Measurements from ENCODE around the gene QTRT2.

The QTRT2 gene

GRCh38 chr3:114056130-114057010 lies at the start of gene QTRT2, which contains the start of gene CCDC191:
TSS of gene QTRT2 (plus strand) at chr3:114056737. CDS start at chr3:114065258, 8,521 bp downstream.
TSS of gene CCDC191 (minus strand) at chr3:114056526. CDS start at chr3:114056466, 60 bp downstream.
- peak; percentile 98 for DNase-seq (ENCODE audit: low spot score)

- DNase-seq (ENCODE audit: low spot score), result no peak
These were observed 45.3 kb upstream of the QTRT2 start for GRCh38 chr3:114011059-114011797.

GRCh38 chr3:114014211-114014610 lies 42.3 kb upstream of the QTRT2 start:
- DNase-seq (ENCODE audit: low spot score), result no peak

GRCh38 chr3:114019486-114019885 lies 37.1 kb upstream of the QTRT2 start:
- DNase-seq (ENCODE audit: low spot score), result no peak

GRCh38 chr3:114020907-114021306 lies 35.6 kb upstream of the QTRT2 start:
- DNase-seq (ENCODE audit: low spot score), result no peak

GRCh38 chr3:114022145-114022802 lies 34.3 kb upstream of the QTRT2 start:
- no peak for DNase-seq (ENCODE audit: low spot score)

GRCh38 chr3:114025451-114025850 lies 31.1 kb upstream of the QTRT2 start:
- no peak for DNase-seq (ENCODE audit: low spot score)

- DNase-seq (ENCODE audit: low spot score), result no peak
These were observed 30.2 kb upstream of the QTRT2 start for GRCh38 chr3:114026331-114026730.

- DNase-seq (ENCODE audit: low spot score), result no peak
These were observed 22.8 kb upstream of the QTRT2 start for GRCh38 chr3:114033721-114034120.

GRCh38 chr3:114034211-114034610 lies 22.3 kb upstream of the QTRT2 start:
- no peak for DNase-seq (ENCODE audit: low spot score)

GRCh38 chr3:114034787-114035545 lies 21.6 kb upstream of the QTRT2 start:
- no peak for DNase-seq (ENCODE audit: low spot score)

- no peak for DNase-seq (ENCODE audit: low spot score)
These were observed 20.6 kb upstream of the QTRT2 start for GRCh38 chr3:114035896-114036295.

GRCh38 chr3:114043205-114043604 lies 13.3 kb upstream of the QTRT2 start:
- no peak for DNase-seq (ENCODE audit: low spot score)

- DNase-seq (ENCODE audit: low spot score), result no peak
These were observed 4.3 kb upstream of the QTRT2 start for GRCh38 chr3:114052216-114052615.

GRCh38 chr3:114057011-114057347 lies 442 bp downstream of the QTRT2 start:
- DNase-seq (ENCODE audit: low spot score), result no peak

- no peak for DNase-seq (ENCODE audit: low spot score)
These were observed 2.1 kb downstream of the QTRT2 start for GRCh38 chr3:114058646-114059045.

GRCh38 chr3:114060906-114061655 lies 4.5 kb downstream of the QTRT2 start:
- no peak for DNase-seq (ENCODE audit: low spot score)

GRCh38 chr3:114067804-114068203 lies 11.3 kb downstream of the QTRT2 start:
- DNase-seq (ENCODE audit: low spot score), result no peak

- DNase-seq (ENCODE audit: low spot score), result no peak
These were observed 11.8 kb downstream of the QTRT2 start for GRCh38 chr3:114068336-114068735.

GRCh38 chr3:114071786-114072185 lies 15.2 kb downstream of the QTRT2 start:
- no peak for DNase-seq (ENCODE audit: low spot score)

- DNase-seq (ENCODE audit: low spot score), result no peak
These were observed 20.2 kb downstream of the QTRT2 start for GRCh38 chr3:114076711-114077110.

Measured in COLO829 (cell line).